GM19035 (cell line): ENCODE data around the gene PRRX2.

ENCODE experiments used
- ATAC-seq: cut with Tn5 transposase; IDR thresholded peaks from one replicate; pipeline ENCODE4 v1.9.1; 2021; ENCODE audit not compliant: unreplicated experiment

Gene PRRX2

DNA sequence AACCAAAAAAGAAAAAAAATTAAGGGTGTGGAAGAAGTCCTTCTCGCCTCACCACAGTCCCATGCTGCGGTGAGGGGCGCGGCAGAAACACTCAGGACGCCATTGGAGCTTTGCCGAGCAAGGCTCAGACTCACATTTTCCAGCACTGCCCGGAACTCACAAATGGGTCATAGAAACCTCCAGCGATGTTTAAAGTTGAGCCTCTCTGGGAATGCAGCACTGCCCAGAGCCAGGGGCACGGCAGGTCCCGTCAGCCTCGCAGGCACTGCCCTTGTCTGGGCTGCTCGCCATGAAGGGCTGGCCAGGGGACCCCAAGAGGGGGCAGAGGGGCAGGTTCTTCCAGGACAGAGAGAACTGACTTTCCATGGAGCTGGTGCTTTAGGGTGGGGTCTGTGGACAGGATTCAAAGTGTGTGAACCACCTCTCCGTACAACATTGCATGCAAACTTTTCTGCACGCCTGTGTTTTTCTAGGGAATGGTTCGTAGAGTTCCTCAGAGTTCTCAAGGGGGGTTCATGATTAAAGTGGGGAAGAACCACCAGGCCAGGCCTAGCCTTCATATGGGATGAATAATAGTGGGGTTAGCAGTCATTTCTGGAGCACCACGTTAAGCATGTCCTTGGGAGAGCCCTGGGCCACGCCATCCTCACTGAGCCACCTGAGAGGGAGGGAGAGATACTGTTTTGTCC, 38.4 kb downstream of the PRRX2 start:
- ATAC-seq: no peak

DNA sequence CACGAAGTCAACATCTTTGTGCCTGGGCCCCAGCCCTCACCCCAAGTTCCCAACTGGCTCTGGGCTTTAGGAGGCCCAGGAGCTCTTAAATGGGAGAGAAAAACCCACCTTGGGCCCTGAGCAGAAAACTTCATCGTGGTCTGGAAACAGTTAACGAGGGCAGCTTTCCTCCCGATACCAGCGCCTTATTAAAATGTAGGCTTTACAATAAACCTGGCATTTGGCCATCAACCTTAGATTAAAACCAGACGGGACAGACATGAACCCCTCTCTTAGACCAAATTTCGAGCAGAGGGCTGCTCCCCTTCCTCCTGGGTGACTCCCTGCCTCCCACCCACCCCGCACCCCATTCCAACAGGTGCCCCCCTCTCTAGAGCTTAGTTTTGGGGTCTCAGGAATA, 39.4 kb downstream of the PRRX2 start:
- ATAC-seq: no peak

DNA sequence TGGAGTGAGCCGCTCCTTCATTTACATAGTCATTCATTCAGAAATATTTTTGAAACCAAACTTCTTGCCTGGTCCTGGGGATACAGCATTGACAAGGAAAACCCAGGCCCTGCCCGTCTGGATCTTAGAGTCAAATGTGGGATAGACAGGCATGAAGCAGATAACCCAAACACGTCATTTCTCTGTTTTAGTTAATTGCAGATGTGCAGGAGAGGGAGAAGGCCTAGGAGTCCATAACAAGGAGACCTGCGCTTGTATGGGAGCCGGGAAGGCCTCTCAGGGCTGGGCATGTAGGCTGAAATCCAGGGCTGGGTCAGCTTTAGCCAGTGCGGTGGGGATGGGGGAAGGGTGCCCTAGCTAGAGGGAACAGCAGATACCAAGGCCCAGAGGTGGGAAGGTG, 43.3 kb downstream of the PRRX2 start:
- ATAC-seq: no peak

DNA sequence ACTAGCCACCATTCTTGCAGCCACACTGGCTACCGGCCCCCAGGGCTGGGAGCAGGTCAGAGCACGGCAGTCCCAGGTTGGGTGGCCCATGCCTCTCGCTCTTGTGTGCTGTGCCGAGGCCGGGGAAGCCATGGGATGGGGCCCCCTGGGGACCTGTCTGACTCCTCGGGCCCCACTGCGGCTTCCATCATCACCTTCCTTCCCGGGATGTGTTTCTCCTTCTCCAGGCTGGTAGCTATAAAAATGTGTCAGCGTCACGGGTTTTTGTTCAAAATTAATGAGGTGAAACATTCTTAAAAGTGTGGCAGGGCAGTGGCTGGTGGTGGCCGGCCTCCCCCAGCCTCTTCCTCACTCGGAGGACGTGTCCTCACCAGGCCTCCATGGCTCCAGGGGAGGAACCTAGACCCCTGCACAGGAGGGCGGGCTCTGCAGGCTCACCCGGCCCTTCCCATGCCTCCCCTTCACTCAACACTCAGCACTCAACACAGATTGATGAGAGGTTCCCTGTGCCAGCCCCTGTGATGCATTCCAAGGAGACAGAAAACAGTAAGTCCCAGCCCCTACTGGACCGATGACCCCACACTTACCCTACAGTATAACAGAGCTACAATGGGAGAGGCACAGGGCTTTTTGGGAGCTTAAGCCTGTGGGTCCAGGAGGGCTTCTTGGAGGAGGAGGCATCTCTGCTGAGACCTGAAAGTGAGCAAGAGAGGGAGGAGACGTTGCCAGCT, 44.2 kb downstream of the PRRX2 start:
- ATAC-seq: no peak

DNA sequence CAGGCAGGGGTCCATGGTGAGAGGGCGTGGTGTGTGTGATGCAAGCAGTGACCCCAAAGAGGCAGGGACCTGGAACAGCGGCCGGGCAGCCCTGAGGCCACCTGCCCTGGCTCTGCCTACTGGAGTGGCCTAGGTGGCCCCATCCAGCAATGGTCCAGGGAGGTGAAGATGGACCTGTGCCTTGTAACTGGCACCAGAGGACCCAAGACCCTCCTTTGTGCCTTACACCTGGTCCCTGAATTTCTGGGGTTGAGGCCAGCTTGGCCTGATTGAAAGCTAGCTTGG, 44.7 kb downstream of the PRRX2 start:
- no peak for ATAC-seq

DNA sequence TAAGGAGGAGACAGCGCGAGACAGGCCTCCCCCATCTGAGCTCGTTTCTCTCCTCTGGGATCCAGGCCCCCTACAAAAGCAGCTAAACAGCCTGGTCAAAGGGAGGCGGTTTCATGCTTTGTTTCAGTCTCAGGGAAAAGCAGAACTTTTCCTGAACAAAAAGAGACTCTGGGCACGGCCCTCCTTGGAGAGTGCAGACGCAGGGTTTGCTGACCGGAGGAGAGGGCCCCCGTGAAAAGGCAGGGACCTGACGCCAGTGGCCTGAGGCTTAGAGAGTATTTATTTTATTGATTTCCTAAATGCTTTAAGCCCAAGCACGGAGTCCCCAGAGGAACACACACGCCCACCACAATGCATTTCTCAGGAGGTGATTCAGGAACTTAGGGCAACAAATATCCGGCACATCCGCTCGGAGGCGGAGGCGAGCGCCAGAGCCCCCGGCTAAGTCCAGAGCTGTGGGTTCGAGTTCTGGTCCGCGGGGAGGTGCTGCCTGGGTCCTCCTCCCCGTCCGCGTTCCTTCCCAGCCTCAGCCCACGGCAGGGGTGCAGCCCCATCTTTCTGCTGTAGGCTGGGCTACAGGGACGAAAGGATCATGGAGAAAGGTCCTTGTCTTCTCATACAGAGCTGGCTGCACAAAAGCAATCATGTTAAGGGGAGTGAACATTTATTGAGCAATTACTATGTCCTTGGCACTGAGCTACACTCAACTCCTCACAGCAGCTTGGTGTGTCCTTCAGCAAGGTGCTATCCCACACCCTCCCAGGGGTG, 47.4 kb downstream of the PRRX2 start:
- ATAC-seq: no peak

DNA sequence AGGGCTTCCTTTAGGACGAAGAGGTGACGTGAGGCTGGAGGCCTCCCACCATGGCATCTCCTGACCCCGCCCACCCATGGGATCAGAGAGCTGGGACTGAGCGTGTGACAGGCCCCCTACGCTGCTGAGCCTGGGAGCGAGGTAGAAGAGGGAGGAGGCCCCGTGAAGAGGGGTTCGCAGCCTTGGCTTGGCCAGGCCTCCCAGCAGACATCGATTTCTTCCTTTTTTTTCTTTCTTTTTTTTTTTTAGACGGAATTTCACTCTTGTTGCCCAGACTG, 47.9 kb downstream of the PRRX2 start:
- no peak for ATAC-seq

DNA sequence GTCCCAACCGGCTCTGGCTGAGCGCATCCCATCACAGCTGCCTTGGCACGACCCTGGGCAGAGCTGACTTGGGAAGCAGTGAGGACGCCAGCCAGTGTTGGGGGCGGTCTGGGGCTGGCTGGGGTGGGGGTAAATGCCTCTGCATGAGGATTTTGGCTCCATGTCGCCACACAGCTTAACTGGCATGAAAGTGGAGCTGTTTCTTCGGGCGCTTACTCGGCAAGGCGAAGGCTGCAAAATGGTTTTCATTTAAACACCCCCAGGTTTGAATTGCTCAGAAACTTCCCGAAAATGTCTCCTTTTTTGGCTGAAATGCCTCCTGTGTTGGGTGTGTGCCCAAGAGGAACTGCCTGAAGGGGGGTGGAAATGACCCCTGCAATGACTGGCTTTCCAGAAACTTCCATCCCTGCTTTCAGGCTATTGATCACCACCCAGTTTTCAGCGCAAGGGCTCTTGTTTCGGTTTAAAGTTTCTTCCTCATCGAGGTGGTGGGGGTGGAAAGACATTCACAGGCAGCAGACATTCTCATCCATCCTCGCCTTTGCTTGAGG, 49.1 kb downstream of the PRRX2 start:
- no peak for ATAC-seq

DNA sequence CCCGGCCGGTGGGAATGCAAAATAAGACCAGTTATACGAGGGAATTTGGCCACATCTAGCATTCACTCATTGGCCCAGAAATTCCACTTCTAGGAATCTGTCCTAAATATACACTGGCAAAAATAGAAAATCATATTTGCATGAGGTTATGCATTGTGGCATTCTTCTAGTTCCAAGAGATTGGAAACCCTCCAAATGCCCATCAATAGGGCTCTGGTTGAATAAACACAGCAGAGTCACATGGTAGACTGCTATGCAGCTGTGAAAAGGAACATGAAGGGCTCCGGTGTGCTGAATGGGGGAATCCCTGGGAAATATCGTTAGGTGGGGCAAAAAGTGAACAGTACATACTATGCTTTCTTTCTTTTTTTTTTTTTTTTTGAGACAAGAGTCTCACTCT, 50.6 kb downstream of the PRRX2 start:
- no peak for ATAC-seq

DNA sequence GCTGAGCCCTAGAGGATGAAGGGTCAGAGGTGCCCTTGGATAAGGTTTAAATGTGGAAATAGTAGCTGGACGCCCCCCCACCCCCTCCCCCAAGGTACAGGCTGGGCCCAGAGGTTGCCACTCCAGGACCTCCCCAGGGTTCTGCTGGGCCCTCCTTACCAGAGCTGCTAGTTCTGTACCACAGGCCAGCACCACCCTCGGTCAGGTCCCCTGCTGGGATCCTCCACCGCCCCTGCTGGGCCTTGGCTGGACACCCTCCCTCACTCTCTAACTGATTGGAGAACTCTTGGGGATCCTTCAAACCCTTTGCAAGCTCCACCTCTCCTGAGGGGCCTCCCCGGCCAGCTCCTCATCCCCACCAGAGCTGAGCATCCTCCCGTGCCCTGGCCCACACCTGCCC, 52.5 kb downstream of the PRRX2 start:
- ATAC-seq: no peak

DNA sequence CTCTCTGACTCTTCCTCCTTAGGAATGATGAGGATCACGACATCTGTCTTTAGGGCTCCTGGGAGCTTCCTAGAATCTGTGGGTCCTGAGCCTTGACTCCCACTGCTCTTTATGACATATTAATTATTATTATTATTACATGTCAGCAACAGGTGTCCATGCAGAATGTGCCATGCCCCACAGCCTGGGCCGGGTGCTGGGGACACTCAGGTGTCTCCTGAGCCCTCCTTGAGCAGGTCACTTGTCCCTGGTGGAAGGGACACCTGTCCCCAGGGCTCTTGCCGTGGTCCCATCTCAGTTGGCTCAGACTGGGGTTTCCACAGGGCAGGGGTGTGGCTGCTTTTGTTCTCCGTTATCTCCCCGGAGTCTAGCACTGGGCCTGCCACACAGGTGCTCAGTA, 53.2 kb downstream of the PRRX2 start:
- ATAC-seq: no peak

DNA sequence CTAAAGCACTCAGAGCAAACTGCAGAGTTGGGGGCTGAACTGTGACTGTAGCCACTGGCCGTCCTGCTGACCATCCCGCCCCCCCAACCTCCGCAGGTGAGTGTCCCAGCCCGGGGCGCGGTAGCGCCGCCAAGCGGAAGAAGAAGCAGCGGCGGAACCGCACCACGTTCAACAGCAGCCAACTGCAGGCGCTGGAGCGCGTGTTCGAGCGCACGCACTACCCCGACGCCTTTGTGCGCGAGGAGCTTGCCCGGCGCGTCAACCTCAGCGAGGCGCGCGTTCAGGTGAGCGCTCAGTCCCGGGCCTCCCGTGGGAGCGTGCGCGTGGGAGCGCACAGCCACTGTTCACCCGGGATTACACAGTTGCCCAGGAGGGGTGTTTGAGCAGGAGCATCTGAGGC, 53.7 kb downstream of the PRRX2 start:
- no peak for ATAC-seq

DNA sequence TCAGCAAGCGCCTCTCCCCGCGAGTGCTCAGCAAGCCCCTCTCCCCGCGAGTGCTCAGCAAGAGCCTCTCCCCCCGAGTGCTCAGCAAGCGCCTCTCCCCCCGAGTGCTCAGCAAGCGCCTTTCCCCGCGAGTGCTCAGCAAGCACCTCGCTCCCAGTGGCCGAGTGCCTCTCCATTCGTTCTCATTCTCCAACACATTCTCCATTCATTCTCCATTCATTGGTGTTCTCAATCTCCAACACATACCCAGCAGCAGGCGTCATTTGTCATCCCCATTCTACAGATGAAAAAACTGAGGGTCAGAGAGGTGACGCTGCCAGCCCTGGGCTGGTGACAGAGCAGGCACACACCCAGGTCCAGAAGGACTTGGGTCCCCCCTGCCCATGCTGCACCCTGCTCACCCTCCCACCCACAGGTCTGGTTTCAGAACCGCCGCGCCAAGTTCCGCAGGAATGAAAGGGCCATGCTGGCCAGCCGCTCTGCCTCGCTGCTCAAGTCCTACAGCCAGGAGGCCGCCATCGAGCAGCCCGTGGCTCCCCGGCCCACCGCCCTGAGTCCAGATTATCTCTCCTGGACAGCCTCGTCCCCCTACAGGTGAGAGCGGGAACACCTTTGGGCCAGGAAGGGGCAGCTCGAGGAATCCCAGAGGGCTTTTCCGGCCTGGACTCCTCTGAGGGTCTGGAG, 54.9 kb downstream of the PRRX2 start:
- ATAC-seq: no peak

DNA sequence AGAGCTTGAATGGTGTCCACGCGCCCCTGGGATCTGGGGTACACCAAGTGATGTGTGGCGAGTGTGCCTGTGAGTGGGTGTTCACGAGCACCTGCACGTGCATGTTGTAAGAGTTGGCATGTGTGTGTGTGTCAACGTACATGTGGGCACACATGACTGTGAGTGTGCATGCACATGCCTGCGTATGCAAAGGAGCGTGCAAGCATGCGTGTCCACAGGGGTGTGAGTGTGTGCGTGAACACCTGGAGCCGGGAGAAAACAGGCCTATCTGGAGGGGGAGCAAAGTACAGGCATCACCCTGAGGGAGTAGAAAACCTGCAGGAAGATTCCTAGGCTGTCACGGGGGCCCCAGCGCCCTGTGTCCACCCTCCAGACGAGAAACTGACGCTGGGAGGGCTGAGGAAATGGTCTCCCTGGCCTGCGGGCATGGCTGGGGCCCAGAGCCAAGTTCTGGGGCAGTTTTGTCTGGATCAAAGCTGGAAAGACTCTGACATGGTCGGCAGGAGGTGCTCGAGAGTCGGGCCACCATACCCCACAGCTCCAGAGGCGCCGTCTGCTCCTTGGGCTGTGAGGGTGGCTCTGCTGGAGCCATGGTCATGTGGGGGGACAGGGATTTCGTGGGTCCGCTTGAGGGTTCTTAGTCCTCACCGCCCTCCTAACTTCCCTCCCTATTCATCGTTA, 55.6 kb downstream of the PRRX2 start:
- no peak for ATAC-seq

DNA sequence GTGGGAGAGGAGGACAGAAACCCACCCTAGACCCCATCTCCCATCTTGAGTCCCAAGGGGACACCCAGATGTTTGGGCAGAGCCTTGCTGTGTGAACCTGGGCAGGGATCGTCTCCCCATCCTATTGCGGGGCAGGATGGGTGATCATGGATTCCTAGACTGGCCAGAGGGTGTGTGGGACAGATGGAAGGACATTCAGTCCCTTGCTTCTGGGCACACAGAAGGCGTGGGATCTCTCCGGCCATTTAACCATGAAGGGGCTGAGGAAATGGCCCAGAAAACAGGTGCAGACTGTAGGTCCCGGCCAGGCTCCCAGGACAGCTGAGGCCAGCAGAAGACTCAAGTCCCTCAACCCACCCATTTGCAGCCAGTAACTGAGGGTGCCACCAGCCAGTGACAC, 57.5 kb downstream of the PRRX2 start:
- ATAC-seq: no peak

DNA sequence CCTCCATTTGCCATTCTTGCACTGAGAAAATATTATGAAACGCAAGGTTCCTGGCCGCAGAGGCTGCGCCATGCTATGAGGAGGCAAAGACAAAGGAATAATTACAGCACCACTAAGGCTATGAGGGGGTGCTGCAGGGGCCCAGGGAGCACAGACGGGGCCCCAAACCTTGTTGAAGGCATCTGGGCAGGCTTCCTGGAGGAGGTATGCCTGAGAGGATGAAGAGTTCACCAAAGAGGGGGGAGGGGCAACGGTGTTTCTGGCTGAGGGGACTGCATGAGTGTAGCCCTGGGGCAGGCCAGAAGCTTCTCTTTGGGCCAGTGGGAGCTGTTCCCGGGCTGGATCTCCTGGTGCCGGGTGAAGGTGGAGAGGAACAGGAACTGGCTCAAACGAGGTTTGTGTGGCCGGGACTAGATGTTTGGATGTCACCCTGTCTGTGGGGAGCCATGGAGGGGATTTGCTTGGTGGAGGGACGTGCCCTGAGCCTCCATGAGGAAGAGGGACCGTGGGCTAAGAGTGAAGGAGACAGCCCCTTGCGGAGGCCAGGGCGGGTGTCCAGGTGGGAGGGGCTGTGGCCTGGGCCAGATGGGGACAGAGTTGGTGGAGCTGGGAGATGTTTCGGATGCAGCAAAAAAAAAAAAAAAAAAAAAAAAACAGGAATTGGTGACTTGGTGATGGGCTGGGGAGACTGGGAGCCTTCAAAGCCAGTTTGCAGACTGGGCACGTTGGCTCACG, 59.2 kb downstream of the PRRX2 start:
- ATAC-seq: no peak

DNA sequence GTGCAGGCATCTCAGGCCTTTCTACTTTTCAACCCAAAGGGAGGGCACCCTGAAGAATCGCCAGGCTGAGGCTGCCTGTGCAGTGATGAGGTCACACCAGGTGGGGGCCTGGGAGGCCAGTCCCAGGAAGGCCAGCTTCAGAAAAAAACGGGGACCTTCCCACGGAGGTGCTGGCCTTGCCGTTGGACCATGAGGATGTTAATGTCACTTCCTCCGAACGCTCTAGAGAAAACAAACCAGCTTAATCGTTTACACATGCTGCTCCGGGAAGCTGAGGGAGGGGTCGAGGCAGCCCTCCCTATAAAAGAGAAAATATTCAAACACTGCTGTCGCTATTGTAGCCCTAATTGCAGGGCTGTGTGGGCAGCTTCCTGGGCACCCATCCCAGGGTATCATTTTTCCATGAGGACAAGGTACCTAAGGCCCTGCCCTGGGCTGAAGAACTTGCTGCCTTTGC, 60.4 kb downstream of the PRRX2 start:
- ATAC-seq: no peak

DNA sequence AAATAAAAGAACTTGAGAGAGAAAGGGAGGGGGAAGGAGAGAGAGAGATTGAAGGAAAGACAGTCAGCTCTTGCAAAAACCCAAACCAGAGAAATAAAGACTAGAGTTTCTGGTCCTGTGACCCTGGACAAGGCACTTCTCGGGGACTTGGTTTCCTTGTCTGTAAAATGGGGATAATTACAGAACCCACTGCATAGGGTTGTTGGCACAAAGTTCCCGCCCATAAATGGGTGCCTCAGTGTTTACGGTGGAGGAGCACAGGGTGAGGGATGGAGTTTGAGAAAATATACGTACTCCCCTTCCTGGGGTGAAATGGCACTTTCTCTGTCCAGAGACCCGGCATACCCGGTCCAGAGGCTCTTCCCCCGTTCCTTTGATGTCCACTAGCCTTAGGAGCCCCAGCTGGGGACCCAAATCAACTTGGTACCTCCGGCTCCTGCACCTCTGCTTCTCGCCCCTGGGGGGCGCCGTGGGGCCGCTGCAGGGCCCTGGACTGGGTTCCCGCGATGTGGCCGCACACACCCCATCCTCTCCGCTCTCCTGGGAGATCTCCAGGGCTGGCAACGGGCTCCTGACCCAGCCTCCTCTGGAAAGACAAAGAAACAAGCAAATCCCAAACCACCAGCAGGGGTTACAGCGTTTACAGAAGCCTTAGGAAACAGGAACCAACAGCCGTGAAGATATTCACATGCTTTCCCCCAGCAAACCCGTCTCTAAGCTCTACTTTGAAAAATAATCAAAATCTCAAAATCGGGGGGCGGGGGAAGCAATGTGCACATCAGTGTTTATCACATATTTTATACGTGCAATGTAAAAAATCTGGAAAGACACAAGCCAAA, 61.1 kb downstream of the PRRX2 start:
- no peak for ATAC-seq

DNA sequence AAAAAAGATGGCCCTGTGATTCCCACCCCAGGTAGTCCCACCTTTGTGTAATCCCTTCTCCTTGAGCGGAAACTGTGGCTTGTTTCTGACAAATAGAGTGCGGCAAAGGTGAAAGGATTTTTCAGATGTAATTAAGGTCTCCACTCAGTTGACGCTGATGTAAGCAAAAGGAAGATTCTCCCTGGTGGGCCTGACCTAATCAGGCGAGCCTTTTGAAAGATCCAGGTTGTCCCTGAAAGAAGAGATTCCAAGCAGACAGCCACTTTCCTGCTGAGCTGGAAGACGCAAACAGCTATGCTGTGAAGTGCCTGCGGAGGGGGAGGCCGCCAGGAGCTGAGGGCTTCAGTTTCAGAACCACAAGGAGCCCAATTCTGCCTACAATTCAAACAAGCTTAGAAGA, 63.3 kb downstream of the PRRX2 start:
- ATAC-seq: no peak
